ENCODE measurements around the gene ALDH1L1.

ALDH1L1 gene

GRCh38 chr3:126133606-126134005, 46.8 kb downstream of the ALDH1L1 start:
- no peak for DNase-seq (ENCODE audit: low read depth)

GRCh38 chr3:126132751-126133511, 47.5 kb downstream of the ALDH1L1 start:
- no peak for DNase-seq (ENCODE audit: low read depth)

DNA sequence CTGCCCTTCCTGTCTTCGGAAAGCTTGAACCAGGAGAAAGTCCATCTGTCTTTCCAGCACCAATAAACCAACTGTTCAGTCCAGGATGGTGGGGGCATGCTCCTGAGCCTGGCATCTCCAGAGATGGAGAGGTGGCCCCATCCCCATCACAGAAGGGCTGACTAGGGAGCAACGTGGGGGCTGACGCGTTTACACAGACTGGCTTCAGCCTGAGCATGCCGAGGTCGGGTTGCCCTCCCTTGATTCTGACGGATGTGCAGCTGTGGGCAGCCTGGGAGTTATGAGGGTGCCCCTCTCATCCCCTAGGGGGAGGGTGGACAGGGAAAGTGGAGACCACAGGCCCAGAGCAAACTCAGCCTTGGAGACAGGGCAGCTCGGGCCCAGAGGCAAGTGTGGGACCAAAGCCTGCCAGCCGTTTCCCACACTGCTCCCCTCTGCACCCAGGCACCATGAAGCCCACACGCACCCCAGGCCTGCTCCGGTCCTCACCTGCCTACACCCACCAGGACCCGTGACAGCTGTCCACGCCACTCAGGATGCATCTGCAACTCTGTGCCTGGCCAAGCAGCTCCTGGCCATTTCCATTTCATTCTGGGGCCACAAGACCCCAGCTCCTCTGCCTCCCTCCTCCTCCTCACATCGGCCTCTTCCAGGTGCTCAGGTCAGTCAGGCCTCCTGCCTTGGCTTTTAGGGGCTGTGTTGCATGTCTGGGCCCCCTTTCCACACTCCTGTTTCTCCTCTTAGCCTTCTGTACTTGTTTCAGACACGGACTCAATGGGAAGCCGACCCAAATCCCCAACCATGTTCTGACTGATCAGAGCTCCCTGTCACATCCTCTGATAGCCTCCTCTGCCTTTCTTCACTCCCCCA, 48.3 kb downstream of the ALDH1L1 start:
- no peak for DNase-seq (ENCODE audit: low read depth)

GRCh38 chr3:126130981-126131745, 49.2 kb downstream of the ALDH1L1 start:
- no peak for DNase-seq (ENCODE audit: low read depth)

- no peak for DNase-seq (ENCODE audit: low read depth)
Observed at GRCh38 chr3:126130081-126130855, 50.1 kb downstream of the ALDH1L1 start.

DNA sequence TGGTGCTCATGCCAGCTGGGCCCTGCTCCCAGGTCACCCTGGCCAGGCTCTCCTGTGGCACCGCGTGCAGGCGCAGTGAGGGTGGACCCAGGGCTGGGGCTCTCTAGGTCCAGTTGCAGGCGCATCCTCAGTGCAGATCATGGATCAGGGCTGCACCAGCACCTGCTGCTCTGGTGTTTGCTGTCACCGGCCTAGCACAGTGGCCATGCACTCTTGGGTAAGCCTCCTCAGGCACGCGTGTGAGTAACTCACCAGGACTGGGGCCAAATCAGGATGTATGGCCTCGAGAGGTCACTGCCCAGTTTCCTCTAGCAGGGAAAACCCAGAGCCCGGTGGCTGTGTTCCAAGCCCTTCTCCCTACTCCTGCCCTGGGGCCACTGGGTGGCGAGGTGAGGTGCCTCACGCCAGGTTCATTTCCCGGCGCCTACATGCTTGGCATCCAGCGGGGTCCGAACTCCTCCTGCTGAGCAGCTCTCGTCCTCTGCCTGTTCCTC, 50.9 kb downstream of the ALDH1L1 start:
- DNase-seq (ENCODE audit: low read depth): no peak

- no peak for DNase-seq (ENCODE audit: low read depth)
Observed at GRCh38 chr3:126128504-126129397, 51.6 kb downstream of the ALDH1L1 start.

- no peak for DNase-seq (ENCODE audit: low read depth)
Observed at GRCh38 chr3:126127904-126128303, 52.5 kb downstream of the ALDH1L1 start.

GRCh38 chr3:126127452-126127851, 52.9 kb downstream of the ALDH1L1 start:
- DNase-seq (ENCODE audit: low read depth): no peak

GRCh38 chr3:126126811-126127431, 53.5 kb downstream of the ALDH1L1 start:
- DNase-seq (ENCODE audit: low read depth): no peak

GRCh38 chr3:126126286-126126685, 54.1 kb downstream of the ALDH1L1 start:
- DNase-seq (ENCODE audit: low read depth): no peak

GRCh38 chr3:126125781-126126251, 54.6 kb downstream of the ALDH1L1 start:
- DNase-seq (ENCODE audit: low read depth): no peak

DNA sequence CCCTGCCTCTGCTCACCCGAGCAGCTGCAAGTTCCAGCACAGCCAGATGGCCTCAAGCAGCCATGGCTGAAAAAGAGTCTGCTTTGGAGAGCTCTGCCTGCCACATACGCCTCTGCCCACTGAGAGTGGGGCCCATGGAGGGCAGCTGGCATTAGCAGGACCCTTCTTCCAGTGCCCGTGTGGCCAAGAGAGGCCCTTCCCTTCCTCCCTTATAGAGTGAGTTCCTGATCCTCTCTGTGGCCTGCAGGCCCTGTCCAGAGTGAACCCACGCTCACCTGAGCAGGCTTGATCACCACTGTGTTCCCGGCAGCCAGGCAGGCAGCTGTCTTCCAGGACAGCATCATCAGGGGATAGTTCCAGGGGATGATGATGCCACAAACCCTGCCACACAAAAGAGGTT, 55.0 kb downstream of the ALDH1L1 start:
- no peak for DNase-seq (ENCODE audit: low read depth)

GRCh38 chr3:126124896-126125295, 55.5 kb downstream of the ALDH1L1 start:
- DNase-seq (ENCODE audit: low read depth): no peak

DNA sequence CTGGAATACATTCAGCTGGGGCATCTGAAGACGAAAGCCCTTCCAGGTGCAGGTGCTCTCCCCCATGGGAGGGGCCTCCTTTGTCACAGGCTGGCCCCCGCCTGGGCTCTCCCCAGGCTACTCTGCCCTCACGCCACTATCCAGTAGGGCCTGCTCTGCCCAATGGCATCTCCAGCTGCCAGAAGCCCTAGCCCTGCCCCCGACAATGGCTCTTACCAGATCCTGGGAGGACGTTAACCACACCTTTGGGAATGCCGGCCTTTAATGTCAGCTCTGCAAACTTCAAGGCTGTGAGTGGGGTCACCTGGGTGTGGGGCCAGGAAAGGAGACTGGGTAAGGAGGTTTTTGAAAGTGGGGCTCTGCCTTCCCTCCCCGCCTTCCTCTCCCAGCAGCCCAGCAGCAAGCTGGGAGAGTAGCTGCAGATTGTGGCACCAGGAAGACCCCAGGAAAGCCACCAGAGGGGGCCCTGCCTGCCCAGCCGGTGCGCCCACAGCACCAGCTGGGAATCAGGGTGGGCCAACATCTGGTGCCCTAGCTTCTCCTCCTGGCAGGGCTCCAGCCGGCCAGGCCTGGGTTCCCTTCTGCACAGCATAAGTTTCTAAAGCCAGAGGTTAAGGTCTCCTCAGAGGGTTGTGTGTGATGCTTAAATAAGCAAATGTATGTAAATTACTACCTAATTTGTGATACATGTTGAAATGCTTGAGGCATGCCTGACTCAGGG, 56.1 kb downstream of the ALDH1L1 start:
- DNase-seq (ENCODE audit: low read depth): no peak

- DNase-seq (ENCODE audit: low read depth): no peak
Observed at GRCh38 chr3:126121632-126122031, 58.8 kb downstream of the ALDH1L1 start.

GRCh38 chr3:126121074-126121473, 59.3 kb downstream of the ALDH1L1 start:
- DNase-seq (ENCODE audit: low read depth): no peak

- no peak for DNase-seq (ENCODE audit: low read depth)
Observed at GRCh38 chr3:126119976-126120375, 60.4 kb downstream of the ALDH1L1 start.

DNA sequence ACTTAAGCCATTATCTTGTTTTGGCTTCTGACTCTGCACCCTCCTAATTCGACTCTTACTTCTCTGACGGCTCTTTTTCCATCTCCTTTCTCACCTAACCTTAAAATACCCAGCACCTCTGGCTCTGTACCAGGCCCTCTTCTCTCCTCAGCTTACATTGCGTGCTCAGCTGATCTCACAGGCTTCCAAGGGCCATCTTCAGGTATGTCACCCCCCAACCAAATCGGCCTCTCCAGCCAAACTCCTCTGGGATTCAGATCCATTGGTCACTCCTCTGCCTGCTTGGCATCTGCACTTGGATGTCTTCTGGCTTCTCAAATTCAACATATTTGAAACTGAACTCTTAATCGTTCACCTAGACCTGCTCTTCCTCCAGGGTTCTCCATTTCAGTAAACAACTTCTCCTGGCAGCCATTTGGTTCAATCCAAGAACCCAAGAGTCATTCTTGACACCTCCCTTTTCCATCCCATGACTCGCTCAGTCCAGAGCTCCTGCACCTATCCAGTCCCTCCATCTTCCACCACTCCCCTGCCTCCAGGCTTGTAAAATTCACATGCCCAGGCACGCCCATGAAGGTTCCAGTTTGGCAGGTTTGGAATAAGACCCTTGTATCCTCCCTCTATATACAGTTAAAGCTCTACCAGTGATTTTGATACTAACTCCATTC, 61.2 kb downstream of the ALDH1L1 start:
- DNase-seq (ENCODE audit: low read depth): no peak
